ENCODE measurements around the gene MESP2. TPM values are rescaled to one million over a fixed set of nuclear protein-coding genes. Genes with fewer than 3 reads are reported as not detected.

Gene MESP2
- total and polyA plus RNA-seq, 2 of the 13 experiments (the other 11 are each of a cell fraction or from before 2014, with no cell fraction given), result not detected

DNA sequence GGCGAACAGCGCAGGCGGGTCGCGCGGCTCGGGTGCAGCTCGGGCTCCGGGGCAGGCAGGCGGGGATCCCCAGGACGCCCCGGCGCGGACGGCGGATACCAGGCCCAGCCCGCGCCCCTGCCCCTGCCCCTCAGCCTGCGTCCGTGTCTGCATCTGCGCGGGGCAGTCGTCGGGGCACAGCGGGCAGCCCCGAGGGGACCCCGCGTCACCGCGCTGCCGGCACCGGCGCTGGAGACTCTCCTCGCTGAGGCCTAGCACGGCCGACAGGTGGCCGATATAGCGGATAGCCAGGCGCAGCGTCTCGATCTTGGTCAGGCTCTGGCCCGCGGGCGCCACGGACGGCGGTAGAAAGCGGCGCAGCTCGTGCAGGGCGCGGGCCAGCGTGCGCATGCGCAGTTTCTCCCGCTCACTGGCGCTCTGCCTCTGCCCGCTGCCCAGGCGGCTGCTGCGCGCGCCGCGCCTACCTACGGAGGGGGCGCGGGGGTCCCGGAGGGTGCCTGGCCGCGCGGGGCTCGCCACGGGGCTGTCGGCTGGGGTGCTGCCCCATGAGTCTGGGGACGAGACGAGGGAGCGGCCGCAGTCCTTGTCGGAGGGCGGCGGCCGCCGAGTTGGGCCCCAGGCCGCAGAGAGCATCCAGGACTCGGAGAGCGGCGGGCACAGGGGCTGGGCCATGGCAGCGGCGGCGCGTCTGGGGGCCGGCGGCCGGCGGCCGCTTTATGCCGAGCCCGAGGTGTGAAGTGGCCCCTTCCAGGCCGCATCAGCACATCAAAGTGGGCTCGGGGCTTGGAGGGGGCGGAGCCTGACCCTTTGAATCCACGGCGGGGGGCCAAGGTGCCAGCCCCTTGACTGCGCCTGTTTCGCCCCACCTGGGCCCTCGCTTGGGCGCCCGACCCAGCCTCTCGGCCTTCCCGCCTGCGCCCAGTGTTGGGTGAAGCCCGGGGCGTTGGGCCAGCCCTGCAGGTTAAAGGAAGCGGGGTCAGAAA lies 25.3 kb upstream of the MESP2 start, which contains the start of gene MESP1 (continued):
- TF ChIP-seq ZBTB33 (CRISPR knock-in tag; IDR thresholded peaks at IDR 0.05), result no peak
- TF ChIP-seq, protein P1, sequence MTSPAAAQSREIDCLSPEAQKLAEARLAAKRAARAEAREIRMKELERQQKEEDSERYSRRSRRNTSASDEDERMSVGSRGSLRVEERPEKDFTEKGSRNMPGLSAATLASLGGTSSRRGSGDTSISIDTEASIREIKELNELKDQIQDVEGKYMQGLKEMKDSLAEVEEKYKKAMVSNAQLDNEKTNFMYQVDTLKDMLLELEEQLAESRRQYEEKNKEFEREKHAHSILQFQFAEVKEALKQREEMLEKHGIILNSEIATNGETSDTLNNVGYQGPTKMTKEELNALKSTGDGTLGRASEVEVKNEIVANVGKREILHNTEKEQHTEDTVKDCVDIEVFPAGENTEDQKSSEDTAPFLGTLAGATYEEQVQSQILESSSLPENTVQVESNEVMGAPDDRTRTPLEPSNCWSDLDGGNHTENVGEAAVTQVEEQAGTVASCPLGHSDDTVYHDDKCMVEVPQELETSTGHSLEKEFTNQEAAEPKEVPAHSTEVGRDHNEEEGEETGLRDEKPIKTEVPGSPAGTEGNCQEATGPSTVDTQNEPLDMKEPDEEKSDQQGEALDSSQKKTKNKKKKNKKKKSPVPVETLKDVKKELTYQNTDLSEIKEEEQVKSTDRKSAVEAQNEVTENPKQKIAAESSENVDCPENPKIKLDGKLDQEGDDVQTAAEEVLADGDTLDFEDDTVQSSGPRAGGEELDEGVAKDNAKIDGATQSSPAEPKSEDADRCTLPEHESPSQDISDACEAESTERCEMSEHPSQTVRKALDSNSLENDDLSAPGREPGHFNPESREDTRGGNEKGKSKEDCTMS (CRISPR knock-in tag; conservative IDR thresholded peaks at IDR 0.05), result no peak

DNA sequence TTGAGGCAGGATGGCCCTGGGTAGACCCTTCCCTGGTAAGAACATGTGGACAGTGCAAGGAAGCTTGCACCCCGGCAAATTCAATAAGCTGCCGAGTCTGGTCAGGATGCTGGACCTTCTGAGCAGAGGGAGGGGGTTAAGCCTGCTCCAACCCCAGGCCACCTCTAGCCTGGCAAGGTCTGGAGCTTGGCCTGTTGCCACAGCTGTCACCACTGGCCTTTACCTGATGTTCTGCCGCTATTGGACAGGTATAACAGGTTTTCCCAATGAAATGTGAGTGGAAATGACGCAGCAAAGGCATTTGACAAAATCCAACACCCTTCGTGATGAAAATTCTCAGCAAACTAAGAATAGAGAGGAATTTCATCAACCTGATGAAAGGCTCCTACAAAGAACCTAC lies 24.4 kb upstream of the MESP2 start:
- intact Hi-C loops (cut with micrococcal nuclease; ENCODE audit: unreplicated experiment) (no loop called here), in situ Hi-C loops (cut with HindIII; ENCODE audit: extremely low pct_ligation_motif_present, low pct_unique_long_range_greater_than_20kb) (no loop called here)
- TF ChIP-seq NFIC (IDR thresholded peaks at IDR 0.05; ENCODE audit: low read length), result no peak
- TF ChIP-seq, protein P2, sequence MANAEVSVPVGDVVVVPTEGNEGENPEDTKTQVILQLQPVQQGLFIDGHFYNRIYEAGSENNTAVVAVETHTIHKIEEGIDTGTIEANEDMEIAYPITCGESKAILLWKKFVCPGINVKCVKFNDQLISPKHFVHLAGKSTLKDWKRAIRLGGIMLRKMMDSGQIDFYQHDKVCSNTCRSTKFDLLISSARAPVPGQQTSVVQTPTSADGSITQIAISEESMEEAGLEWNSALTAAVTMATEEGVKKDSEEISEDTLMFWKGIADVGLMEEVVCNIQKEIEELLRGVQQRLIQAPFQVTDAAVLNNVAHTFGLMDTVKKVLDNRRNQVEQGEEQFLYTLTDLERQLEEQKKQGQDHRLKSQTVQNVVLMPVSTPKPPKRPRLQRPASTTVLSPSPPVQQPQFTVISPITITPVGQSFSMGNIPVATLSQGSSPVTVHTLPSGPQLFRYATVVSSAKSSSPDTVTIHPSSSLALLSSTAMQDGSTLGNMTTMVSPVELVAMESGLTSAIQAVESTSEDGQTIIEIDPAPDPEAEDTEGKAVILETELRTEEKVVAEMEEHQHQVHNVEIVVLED (CRISPR knock-in tag; IDR thresholded peaks at IDR 0.05; ENCODE audit: borderline replicate concordance), result no peak
- TF ChIP-seq ZNF7 (CRISPR knock-in tag; IDR thresholded peaks at IDR 0.05), result no peak
- H3K36me3 ChIP-seq (replicated peaks in 1 of 2; ENCODE audit: control insufficient read depth in 1 of 2, insufficient read depth in 2 of 2, low read length in 2 of 2), result no peaks in the 10 kb centered on the region
- POLR2A ChIA-PET, result no interaction called here
- H3K4me3 ChIP-seq (replicated peaks in 1 of 3; ENCODE audit: insufficient read depth in 1 of 3, low read depth in 2 of 3, low read length in 3 of 3), result no peak overlapping the region
- peaks cover 21% of the 10 kb centered on the region for H3K4me1 ChIP-seq (ENCODE audit: insufficient read depth, low read length)
- no peaks in the 10 kb centered on the region for H3K9me3 ChIP-seq (ENCODE audit: low read length)
- no peak for FAIRE-seq
- BruUV-seq (replicated peaks), result no TSS peak
- CTCF ChIA-PET (ENCODE audit: low intra/inter-chr PET ratio, low total read pairs), result no interaction called here
- no peak for DNase-seq (ENCODE audit: low spot score)
- no peak overlapping the region for H2AFZ ChIP-seq (ENCODE audit: low read length)
- no peaks in the 10 kb centered on the region for H4K20me1 ChIP-seq (ENCODE audit: insufficient read depth, low read length)
- H3K27ac ChIP-seq (ENCODE audit: extremely low read length, insufficient read depth, low read length), result no peak overlapping the region
- H3K79me2 ChIP-seq (ENCODE audit: insufficient read depth, low read length), result no peaks in the 10 kb centered on the region
- H3K27me3 ChIP-seq (ENCODE audit: control insufficient read depth in 1 of 2, insufficient read depth in 2 of 2, low read length in 2 of 2), result peaks cover 18 to 43% of the 10 kb centered on the region in 2 experiments; a peak in 4 of 5 replicates
- peak overlapping the region; percentile 68 for H3K4me2 ChIP-seq (ENCODE audit: low read depth, low read length)
- no peak for ATAC-seq
- WGBS (ENCODE audit: low lambda C conversion rate), result 70% methylated on average over 5 of the region's 5 CpGs
- H3K9ac ChIP-seq (ENCODE audit: insufficient read depth, low read depth, low read length), result no peak overlapping the region
